Panc1 (cell line): Measurements from ENCODE around the gene STXBP3. TPM values are rescaled to one million over a fixed set of nuclear protein-coding genes. Genes with fewer than 3 reads are reported as not detected.

ENCODE experiments used
- ATAC-seq: fragments of 200-7000 bp; cut with Tn5 transposase; 2 replicates; pipeline ENCODE4 v1.9.1; 2020; ENCODE audit warnings: mild to moderate bottlenecking, moderate library complexity
- BruUV-seq: library from RNA; stranded (reverse); fragments of 400-500 nt; replicated peaks from 2 replicates; lab custom pipeline; 2021; lab: Mats Ljungman, UMichigan
- CTCF ChIA-PET: fragments of 300-600 bp; sonication (Branson Sonifier 250); formaldehyde crosslinking; loops from one replicate; lab custom pipeline; 2022; ENCODE audit warnings: antibody characterized with exemption; lab: Charles Lee
- POLR2A ChIA-PET: fragments of 300-600 bp; sonication (Branson Sonifier 250); formaldehyde crosslinking; loops from one replicate; lab custom pipeline; 2022; ENCODE audit warnings: antibody characterized with exemption; lab: Charles Lee
- DNase-seq: peaks from one replicate; pipeline ENCODE4 v3.0.0-alpha.2; 2010; ENCODE audit warnings: low read depth, low spot score
- H3K27ac ChIP-seq: 2 replicates; pipeline ENCODE4 v1.5.1; 2011; ENCODE audit warnings: mild to moderate bottlenecking, low read length, inconsistent platforms
- H3K27me3 ChIP-seq: fragments of 200-500 bp; sonication (Bioruptor generic); 2 replicates; pipeline ENCODE4 v1.6.0; 2014; ENCODE audit warnings: low read length, inconsistent platforms; ENCODE audit not compliant: control insufficient read depth, insufficient read depth
- H3K36me3 ChIP-seq: fragments of 200-500 bp; sonication (Bioruptor generic); 2 replicates; pipeline ENCODE4 v1.5.1; 2014; ENCODE audit warnings: inconsistent platforms, mild to moderate bottlenecking, low read length, moderate library complexity; ENCODE audit not compliant: control insufficient read depth, insufficient read depth
- H3K4me1 ChIP-seq: 2 replicates; pipeline ENCODE4 v1.5.1; 2011; ENCODE audit warnings: inconsistent platforms, mild to moderate bottlenecking, low read length, moderate library complexity; ENCODE audit not compliant: control insufficient read depth, insufficient read depth
- H3K4me3 ChIP-seq, 2 experiments: 2 replicates each; pipeline ENCODE4 v1.5.1; 2011 to 2012; ENCODE audit warnings: low read depth in 2 of 2, low read length in 2 of 2, mild to moderate bottlenecking in 2 of 2, inconsistent platforms in 1 of 2, moderate library complexity in 1 of 2
- H3K9me3 ChIP-seq: fragments of 200-500 bp; sonication (Bioruptor generic); 2 replicates; pipeline ENCODE4 v1.5.1; 2014; ENCODE audit warnings: low read depth, mild to moderate bottlenecking, inconsistent platforms, low read length, moderate library complexity; ENCODE audit not compliant: control insufficient read depth, insufficient read depth
- POLR2AphosphoS5 ChIP-seq: IDR thresholded peaks from 2 replicates; pipeline ENCODE4 v1.6.1; 2012; ENCODE audit warnings: mild to moderate bottlenecking, low read depth, low read length, moderate library complexity
- REST ChIP-seq, 2 experiments: IDR thresholded peaks; 2 replicates each; pipeline ENCODE4 v1.6.1; 2011 to 2012; ENCODE audit warnings: low read depth in 2 of 2, control low read depth in 1 of 2, low read length in 1 of 2, mild to moderate bottlenecking in 1 of 2, moderate library complexity in 1 of 2; ENCODE audit not compliant: insufficient read depth in 1 of 2
- SIN3A ChIP-seq: IDR thresholded peaks from 2 replicates; pipeline ENCODE4 v1.6.1; 2012; ENCODE audit warnings: low read depth, mild to moderate bottlenecking, low read length, moderate library complexity, borderline replicate concordance; ENCODE audit not compliant: insufficient read depth
- TCF7L2 ChIP-seq: IDR thresholded peaks from 2 replicates; pipeline ENCODE4 v1.6.1; 2011; ENCODE audit warnings: mild to moderate bottlenecking, low read depth, low read length, inconsistent platforms
- in situ Hi-C: cut with HindIII; loops from 2 replicates; pipeline ENCODE4 v1.10.0; 2016; ENCODE audit warnings: low sequenced_read_pairs, low pct_unique_long_range_greater_than_20kb
- intact Hi-C: fragments of 100-400 bp; cut with micrococcal nuclease; formaldehyde crosslinking; loops from one replicate; pipeline ENCODE4 v1.10.0; 2022; ENCODE audit not compliant: unreplicated experiment
- total RNA-seq: library from RNA; stranded (reverse); gene quantifications from one replicate; pipeline ENCODE4 v1.2.1, GENCODE V29; 2021; ENCODE audit not compliant: unreplicated experiment
- TF ChIP-seq, protein P1 (sequence below): fragments of 450-650 bp; IDR thresholded peaks from 2 replicates; pipeline ENCODE4 v1.5.1; 2017; ENCODE audit warnings: mild to moderate bottlenecking

STXBP3 gene
- total RNA-seq, 1 experiment from 2014 or later = 27.7 TPM

GRCh38 chr1:108824051-108824450 lies 77.6 kb downstream of the STXBP3 start:
- no TSS peak for BruUV-seq
- intact Hi-C loops (no loop called here), in situ Hi-C loops (no loop called here)
- Histone ChIP-seq H3K27ac (no peak overlapping the region), H3K4me1 (peaks cover 14% of the 10 kb centered on the region), H3K4me3 (no peak overlapping the region), H3K9me3 (no peaks in the 10 kb centered on the region), H3K36me3 (no peaks in the 10 kb centered on the region), H3K27me3 (no peaks in the 10 kb centered on the region)
- TF ChIP-seq, protein P1, sequence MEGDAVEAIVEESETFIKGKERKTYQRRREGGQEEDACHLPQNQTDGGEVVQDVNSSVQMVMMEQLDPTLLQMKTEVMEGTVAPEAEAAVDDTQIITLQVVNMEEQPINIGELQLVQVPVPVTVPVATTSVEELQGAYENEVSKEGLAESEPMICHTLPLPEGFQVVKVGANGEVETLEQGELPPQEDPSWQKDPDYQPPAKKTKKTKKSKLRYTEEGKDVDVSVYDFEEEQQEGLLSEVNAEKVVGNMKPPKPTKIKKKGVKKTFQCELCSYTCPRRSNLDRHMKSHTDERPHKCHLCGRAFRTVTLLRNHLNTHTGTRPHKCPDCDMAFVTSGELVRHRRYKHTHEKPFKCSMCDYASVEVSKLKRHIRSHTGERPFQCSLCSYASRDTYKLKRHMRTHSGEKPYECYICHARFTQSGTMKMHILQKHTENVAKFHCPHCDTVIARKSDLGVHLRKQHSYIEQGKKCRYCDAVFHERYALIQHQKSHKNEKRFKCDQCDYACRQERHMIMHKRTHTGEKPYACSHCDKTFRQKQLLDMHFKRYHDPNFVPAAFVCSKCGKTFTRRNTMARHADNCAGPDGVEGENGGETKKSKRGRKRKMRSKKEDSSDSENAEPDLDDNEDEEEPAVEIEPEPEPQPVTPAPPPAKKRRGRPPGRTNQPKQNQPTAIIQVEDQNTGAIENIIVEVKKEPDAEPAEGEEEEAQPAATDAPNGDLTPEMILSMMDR = no peak
- no peak for TF ChIP-seq TCF7L2
- TF ChIP-seq SIN3A = no peak
- TF ChIP-seq REST (IDR thresholded peaks at IDR 0.05; ENCODE audit: insufficient read depth in 1 of 2, low read depth in 2 of 2, low read length in 1 of 2) = no peak
- no peak for TF ChIP-seq POLR2AphosphoS5
- ChIA-PET CTCF (no interaction called here), POLR2A (no interaction called here)
- no peak for DNase-seq
- ATAC-seq = no peak

DNA sequence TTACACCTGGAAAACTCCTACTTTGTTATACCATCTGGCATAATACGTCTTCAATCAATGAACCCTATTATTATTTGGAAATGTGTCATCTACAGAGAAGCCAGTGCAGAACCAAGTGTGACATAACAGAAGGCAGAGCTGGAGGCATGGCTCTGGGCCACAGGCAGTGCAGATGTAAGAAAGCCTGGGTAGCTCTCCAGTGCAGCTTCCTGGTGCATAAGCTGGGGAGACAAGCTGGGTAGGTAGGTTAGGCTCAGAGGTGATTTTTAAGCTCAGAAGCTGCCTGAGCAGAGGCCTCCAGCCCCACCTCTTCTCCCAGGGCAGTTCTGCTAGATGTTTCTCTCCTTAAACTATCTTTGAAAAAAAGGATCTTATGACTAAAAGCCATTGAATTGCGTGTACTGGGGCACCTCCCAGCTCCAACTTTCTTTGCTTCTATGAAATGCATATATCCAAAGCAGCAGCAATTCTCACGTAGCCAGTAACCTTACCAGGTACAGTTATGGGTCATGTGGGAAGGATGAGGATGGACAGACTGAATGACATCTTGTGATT lies 79.7 kb downstream of the STXBP3 start:
- no peaks in the 10 kb centered on the region for H3K9me3 ChIP-seq
- H3K27me3 ChIP-seq = no peaks in the 10 kb centered on the region
- H3K4me1 ChIP-seq = peaks cover 30% of the 10 kb centered on the region
- CTCF ChIA-PET = interaction anchor here (0.7 to 1.6 kb wide), 2 partner anchors 71 to 72 kb away, joined by 4 to 7 read pairs; no protein-coding TSS in a partner anchor
- H3K36me3 ChIP-seq = no peaks in the 10 kb centered on the region
- DNase-seq (no peak), ATAC-seq (no peak)
- H3K27ac ChIP-seq = no peak overlapping the region
- no TSS peak for BruUV-seq
- in situ Hi-C loops (no loop called here), intact Hi-C loops (loop anchor here (5.0 kb wide), 1 partner anchor 51 kb away; the partner anchor contains the start of gene GPSM2)
- no peak overlapping the region for H3K4me3 ChIP-seq
- TF ChIP-seq, protein P1 = no peak
- TF ChIP-seq SIN3A = no peak
- no peak for TF ChIP-seq POLR2AphosphoS5
- no peak for TF ChIP-seq TCF7L2
- no peak for TF ChIP-seq REST (IDR thresholded peaks at IDR 0.05; ENCODE audit: insufficient read depth in 1 of 2, low read depth in 2 of 2, low read length in 1 of 2)
- POLR2A ChIA-PET = interaction anchor here (0.6 kb wide), 1 partner anchor 76 kb away, joined by 6 read pairs; no protein-coding TSS in a partner anchor
